Chondrocyte (in vitro differentiated cells): ENCODE data around the gene STAG2. TPM values are rescaled to one million over a fixed set of nuclear protein-coding genes. Genes with fewer than 3 reads are reported as not detected.
A peak's percentile ranks its signal among the peaks of the same experiment; 100 is the strongest.

Source experiments
- DNase-seq: peaks from one replicate; pipeline ENCODE4 v3.0.0; 2021; ENCODE audit warnings: mixed read lengths, low spot score
- H3K27ac Mint-ChIP-seq: one replicate; pipeline ENCODE4 v1.8.0; 2021; ENCODE audit warnings: mild to moderate bottlenecking, moderate library complexity, mixed read lengths; ENCODE audit not compliant: unreplicated experiment
- H3K27me3 Mint-ChIP-seq: 2 replicates; pipeline ENCODE4 v1.8.0; 2021; ENCODE audit warnings: low read depth, mixed read lengths
- H3K36me3 Mint-ChIP-seq: 2 replicates; pipeline ENCODE4 v1.8.0; 2021; ENCODE audit warnings: low read depth, mixed read lengths
- H3K4me1 Mint-ChIP-seq: 2 replicates; pipeline ENCODE4 v1.8.0; 2021; ENCODE audit warnings: low read depth, mild to moderate bottlenecking, mixed read lengths
- H3K4me3 Mint-ChIP-seq: one replicate; pipeline ENCODE4 v1.8.0; 2021; ENCODE audit warnings: mild to moderate bottlenecking, moderate library complexity, mixed read lengths; ENCODE audit not compliant: unreplicated experiment
- H3K9me3 Mint-ChIP-seq: 2 replicates; pipeline ENCODE4 v1.8.0; 2021; ENCODE audit warnings: low read depth, mixed read lengths
- total RNA-seq: library from RNA; stranded (reverse); gene quantifications from 3 replicates; pipeline ENCODE4 v1.2.1, GENCODE V29; 2021
- TF ChIP-seq, protein P1 (sequence below): fragments of 200-600 bp; sonication (generic); IDR thresholded peaks from 2 replicates; pipeline ENCODE4 v1.5.0; 2021; ENCODE audit warnings: antibody characterized with exemption, mild to moderate bottlenecking, moderate library complexity

Gene STAG2
- total RNA-seq, 1 donor from 2014 or later: 39.4 TPM

GRCh38 chrX:123964156-123964834, 2.8 kb downstream of the STAG2 start:
- peak overlapping the region; percentile 92 for H3K4me3 Mint-ChIP-seq
- no peaks in the 10 kb centered on the region for H3K36me3 Mint-ChIP-seq
- DNase-seq: no peak
- peak overlapping the region; percentile 98 for H3K27ac Mint-ChIP-seq
- TF ChIP-seq, protein P1, sequence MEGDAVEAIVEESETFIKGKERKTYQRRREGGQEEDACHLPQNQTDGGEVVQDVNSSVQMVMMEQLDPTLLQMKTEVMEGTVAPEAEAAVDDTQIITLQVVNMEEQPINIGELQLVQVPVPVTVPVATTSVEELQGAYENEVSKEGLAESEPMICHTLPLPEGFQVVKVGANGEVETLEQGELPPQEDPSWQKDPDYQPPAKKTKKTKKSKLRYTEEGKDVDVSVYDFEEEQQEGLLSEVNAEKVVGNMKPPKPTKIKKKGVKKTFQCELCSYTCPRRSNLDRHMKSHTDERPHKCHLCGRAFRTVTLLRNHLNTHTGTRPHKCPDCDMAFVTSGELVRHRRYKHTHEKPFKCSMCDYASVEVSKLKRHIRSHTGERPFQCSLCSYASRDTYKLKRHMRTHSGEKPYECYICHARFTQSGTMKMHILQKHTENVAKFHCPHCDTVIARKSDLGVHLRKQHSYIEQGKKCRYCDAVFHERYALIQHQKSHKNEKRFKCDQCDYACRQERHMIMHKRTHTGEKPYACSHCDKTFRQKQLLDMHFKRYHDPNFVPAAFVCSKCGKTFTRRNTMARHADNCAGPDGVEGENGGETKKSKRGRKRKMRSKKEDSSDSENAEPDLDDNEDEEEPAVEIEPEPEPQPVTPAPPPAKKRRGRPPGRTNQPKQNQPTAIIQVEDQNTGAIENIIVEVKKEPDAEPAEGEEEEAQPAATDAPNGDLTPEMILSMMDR: no peak
- no peaks in the 10 kb centered on the region for H3K27me3 Mint-ChIP-seq
- H3K9me3 Mint-ChIP-seq: peaks cover 7% of the 10 kb centered on the region
- H3K4me1 Mint-ChIP-seq: peaks cover 22% of the 10 kb centered on the region

DNA sequence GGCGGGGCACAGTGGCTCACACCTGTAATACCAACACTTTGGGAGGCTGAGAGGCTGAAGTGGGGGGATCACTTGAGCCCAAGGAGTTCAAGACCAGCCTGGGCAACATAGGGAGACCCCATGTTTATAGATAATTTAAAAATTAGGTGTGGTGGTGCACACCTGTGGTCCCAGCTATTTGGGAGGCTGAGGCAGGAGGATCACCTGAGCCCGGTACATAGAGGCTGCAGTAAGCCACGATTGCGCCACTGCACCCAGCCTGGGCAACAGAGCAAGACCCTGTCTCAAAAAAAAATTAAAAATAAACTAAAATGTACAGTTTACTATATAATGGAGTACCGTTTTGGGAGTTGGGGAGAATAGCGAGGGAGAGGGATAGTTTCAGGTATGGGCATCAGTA, 4.2 kb downstream of the STAG2 start:
- Mint-ChIP-seq H3K27me3 (no peaks in the 10 kb centered on the region), H3K4me3 (no peak overlapping the region), H3K36me3 (no peaks in the 10 kb centered on the region), H3K27ac (no peak overlapping the region), H3K4me1 (peaks cover 26% of the 10 kb centered on the region), H3K9me3 (peaks cover 7% of the 10 kb centered on the region)
- no peak for DNase-seq
- TF ChIP-seq, protein P1: no peak

DNA sequence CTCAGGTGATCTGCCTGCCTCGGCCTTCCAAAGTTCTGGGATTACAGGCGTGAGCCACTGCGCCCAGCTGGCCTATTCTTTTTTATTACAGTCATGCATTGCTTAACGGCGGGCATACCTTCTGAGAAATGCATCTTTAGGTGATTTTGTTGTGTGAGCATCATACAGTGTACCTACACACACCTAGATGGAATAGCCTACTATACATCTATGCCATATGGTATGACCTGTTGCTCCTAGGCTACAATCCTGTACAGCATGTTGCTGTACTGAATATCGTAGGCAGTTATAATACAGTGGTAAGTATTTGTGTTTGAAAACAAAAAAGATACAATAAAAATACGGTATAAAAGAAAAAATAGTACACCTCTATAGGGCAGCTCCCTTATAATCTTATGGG, 6.0 kb downstream of the STAG2 start:
- H3K4me3 Mint-ChIP-seq: no peak overlapping the region
- TF ChIP-seq, protein P1: no peak
- no peaks in the 10 kb centered on the region for H3K27me3 Mint-ChIP-seq
- no peak overlapping the region for H3K27ac Mint-ChIP-seq
- H3K9me3 Mint-ChIP-seq: peaks cover 4% of the 10 kb centered on the region
- no peak for DNase-seq
- peaks cover 33% of the 10 kb centered on the region for H3K4me1 Mint-ChIP-seq
- H3K36me3 Mint-ChIP-seq: no peaks in the 10 kb centered on the region

DNA sequence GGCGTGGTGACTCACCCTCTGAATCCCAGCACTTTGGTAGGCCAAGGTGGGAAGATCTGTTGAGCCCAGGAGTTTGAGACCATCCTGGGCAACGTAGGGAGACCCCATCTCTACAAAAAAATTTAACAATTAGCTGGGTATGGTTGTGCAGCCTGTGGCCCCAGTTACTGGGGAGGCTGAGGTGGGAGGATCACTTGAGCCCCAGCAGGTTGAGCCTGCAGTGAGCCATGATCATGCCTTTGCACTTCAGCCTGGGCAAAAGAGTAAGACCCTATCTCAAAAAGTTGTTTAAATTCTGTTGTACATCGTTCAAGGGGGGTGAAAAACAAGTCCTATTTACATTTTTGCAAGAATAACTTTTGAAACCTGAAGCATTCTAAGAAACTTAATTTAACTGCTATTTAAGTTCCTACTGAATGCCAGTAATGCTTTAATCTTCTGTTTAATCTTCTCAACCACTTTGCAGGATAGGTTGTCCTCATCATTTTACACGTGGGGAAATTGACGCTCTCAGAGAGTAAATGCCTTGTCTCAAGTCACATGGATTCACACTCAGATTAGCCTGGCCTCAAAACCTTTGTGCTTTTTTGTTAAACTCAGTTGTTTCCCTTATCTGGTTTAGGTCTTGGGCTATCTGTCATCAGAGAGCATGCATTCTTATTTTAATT, 7.0 kb downstream of the STAG2 start:
- Mint-ChIP-seq H3K4me3 (no peak overlapping the region), H3K9me3 (peaks cover 3% of the 10 kb centered on the region), H3K4me1 (peaks cover 32% of the 10 kb centered on the region), H3K36me3 (no peaks in the 10 kb centered on the region), H3K27ac (no peak overlapping the region), H3K27me3 (no peaks in the 10 kb centered on the region)
- no peak for DNase-seq
- TF ChIP-seq, protein P1: no peak

DNA sequence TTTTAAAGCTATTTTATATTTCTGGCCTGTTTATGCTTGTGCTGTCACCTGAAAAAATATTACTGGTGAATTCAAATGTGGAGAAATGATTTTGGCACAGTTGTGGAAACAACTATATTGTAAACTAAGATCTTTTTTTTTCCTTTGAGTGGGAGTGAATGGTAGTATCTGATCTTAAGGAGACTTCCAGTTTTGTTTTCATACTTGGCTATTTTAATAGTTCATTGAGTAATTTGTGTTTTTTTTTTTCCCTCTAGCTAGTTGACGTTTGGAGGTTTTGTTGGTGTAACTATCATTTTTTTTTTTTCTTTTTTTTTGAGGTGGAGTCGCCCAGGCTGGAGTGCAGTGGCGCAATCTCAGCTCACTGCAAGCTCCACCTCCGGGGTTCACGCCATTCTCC, 10.5 kb downstream of the STAG2 start:
- H3K27ac Mint-ChIP-seq: no peak overlapping the region
- H3K36me3 Mint-ChIP-seq: no peaks in the 10 kb centered on the region
- H3K9me3 Mint-ChIP-seq: no peaks in the 10 kb centered on the region
- DNase-seq: no peak
- no peaks in the 10 kb centered on the region for H3K27me3 Mint-ChIP-seq
- no peak overlapping the region for H3K4me3 Mint-ChIP-seq
- H3K4me1 Mint-ChIP-seq: peaks cover 25% of the 10 kb centered on the region
- TF ChIP-seq, protein P1: no peak
